OCI-LY1 (cell line): ENCODE data around the gene DCDC2B.

Experiments
- CTCF ChIP-seq: fragments of 200-600 bp; sonication (generic), shearing (Covaris generic); IDR thresholded peaks from 2 replicates; pipeline ENCODE4 v1.5.1; 2017; ENCODE audit warnings: mild to moderate bottlenecking, antibody characterized with exemption, low read length, moderate library complexity, mixed read lengths
- EZH2 ChIP-seq: fragments of 200-600 bp; sonication (generic), shearing (Covaris generic); IDR thresholded peaks from 2 replicates; pipeline ENCODE4 v1.8.0; 2017; ENCODE audit warnings: borderline replicate concordance, mixed run types, mild to moderate bottlenecking, antibody characterized with exemption, low read length, moderate library complexity, mixed read lengths

GRCh38 chr1:32241001-32241763 lies 32.3 kb downstream of the DCDC2B start:
- TF ChIP-seq CTCF (no peak), EZH2 (no peak)
